Endothelial cell (in vitro differentiated cells): Measurements from ENCODE around the gene HIVEP2. TPM values are rescaled to one million over a fixed set of nuclear protein-coding genes. Genes with fewer than 3 reads are reported as not detected.

ENCODE experiments used
- DNase-seq: peaks from one replicate; pipeline ENCODE4 v3.0.0; 2021; ENCODE audit warnings: low spot score
- H3K27ac Mint-ChIP-seq: one replicate; pipeline ENCODE4 v1.8.0; 2021; ENCODE audit warnings: mixed read lengths, inconsistent platforms; ENCODE audit not compliant: unreplicated experiment
- H3K27me3 Mint-ChIP-seq: one replicate; pipeline ENCODE4 v1.8.0; 2021; ENCODE audit warnings: mild to moderate bottlenecking, moderate library complexity, mixed read lengths, inconsistent platforms; ENCODE audit not compliant: unreplicated experiment
- H3K36me3 Mint-ChIP-seq: one replicate; pipeline ENCODE4 v1.8.0; 2021; ENCODE audit warnings: mild to moderate bottlenecking, low read depth, mixed read lengths, inconsistent platforms; ENCODE audit not compliant: unreplicated experiment
- H3K4me1 Mint-ChIP-seq: one replicate; pipeline ENCODE4 v1.8.0; 2021; ENCODE audit warnings: mild to moderate bottlenecking, mixed read lengths, inconsistent platforms; ENCODE audit not compliant: unreplicated experiment
- H3K4me3 Mint-ChIP-seq: one replicate; pipeline ENCODE4 v1.8.0; 2021; ENCODE audit warnings: mild to moderate bottlenecking, mixed read lengths, inconsistent platforms; ENCODE audit not compliant: unreplicated experiment
- H3K9me3 Mint-ChIP-seq: one replicate; pipeline ENCODE4 v1.8.0; 2021; ENCODE audit warnings: mixed read lengths, inconsistent platforms; ENCODE audit not compliant: unreplicated experiment
- total RNA-seq: library from RNA; stranded (reverse); fragmentation: NEBNext Ultra II Directional; extraction: Animal tissue kit (Norgen Biotek cat#: 25700); gene quantifications from one replicate; pipeline ENCODE4 v1.2.1, GENCODE V29; 2021; ENCODE audit not compliant: unreplicated experiment
- TF ChIP-seq, protein P1 (sequence below): fragments of 200-600 bp; sonication (generic); IDR thresholded peaks from one replicate; pipeline ENCODE4 v1.5.0; 2021; ENCODE audit warnings: antibody characterized with exemption; ENCODE audit not compliant: unreplicated experiment

HIVEP2 gene
- total RNA-seq, 1 donor from 2014 or later = 15.6 TPM

DNA sequence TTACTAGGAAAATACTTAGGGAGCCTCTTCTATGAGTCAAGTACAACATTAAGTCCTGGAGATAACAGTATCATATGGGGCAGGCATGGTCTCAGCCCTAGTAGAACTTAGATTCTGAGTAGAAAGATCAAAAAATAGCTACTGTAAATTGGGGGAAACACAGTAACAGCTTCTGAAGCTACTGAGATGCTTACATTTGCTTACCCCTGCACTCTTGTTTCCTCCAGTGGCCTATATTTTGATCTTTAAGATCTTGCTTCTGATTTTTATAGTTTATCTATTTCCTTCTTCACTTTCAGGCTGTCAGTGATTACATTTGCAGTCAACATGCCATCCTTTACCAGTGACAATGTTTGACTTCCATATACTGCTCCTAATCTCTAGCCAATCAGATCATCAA lies 35.3 kb downstream of the HIVEP2 start:
- Mint-ChIP-seq H3K27ac (no peak overlapping the region), H3K27me3 (peaks cover 2% of the 10 kb centered on the region), H3K4me3 (no peak overlapping the region), H3K4me1 (peaks cover 2% of the 10 kb centered on the region), H3K9me3 (no peaks in the 10 kb centered on the region), H3K36me3 (peaks cover 15% of the 10 kb centered on the region)
- TF ChIP-seq, protein P1, sequence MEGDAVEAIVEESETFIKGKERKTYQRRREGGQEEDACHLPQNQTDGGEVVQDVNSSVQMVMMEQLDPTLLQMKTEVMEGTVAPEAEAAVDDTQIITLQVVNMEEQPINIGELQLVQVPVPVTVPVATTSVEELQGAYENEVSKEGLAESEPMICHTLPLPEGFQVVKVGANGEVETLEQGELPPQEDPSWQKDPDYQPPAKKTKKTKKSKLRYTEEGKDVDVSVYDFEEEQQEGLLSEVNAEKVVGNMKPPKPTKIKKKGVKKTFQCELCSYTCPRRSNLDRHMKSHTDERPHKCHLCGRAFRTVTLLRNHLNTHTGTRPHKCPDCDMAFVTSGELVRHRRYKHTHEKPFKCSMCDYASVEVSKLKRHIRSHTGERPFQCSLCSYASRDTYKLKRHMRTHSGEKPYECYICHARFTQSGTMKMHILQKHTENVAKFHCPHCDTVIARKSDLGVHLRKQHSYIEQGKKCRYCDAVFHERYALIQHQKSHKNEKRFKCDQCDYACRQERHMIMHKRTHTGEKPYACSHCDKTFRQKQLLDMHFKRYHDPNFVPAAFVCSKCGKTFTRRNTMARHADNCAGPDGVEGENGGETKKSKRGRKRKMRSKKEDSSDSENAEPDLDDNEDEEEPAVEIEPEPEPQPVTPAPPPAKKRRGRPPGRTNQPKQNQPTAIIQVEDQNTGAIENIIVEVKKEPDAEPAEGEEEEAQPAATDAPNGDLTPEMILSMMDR = no peak
- DNase-seq = no peak

DNA sequence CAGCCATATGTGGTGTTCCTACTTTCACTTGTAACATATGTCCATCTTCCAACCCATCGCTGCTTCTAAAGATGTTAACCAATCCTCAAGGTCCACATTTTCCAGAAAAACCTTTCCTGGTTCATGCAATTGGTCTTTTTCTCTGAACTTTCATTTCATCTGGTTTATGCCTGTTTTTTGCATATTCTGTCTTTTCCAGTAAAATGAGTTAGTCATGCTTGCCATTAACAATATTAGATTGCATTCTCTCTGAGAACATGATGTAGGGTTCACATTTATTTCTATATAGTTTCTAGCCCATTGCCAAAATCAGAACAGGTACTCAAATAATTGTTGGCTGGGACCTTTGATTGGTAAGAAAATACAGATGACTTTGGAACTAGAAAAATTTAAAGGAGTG lies 36.7 kb downstream of the HIVEP2 start:
- Mint-ChIP-seq H3K9me3 (no peaks in the 10 kb centered on the region), H3K27me3 (no peaks in the 10 kb centered on the region), H3K27ac (no peak overlapping the region), H3K36me3 (peaks cover 11% of the 10 kb centered on the region), H3K4me1 (peaks cover 2% of the 10 kb centered on the region), H3K4me3 (no peak overlapping the region)
- TF ChIP-seq, protein P1 = no peak
- DNase-seq = no peak

- TF ChIP-seq, protein P1 = no peak
- no peaks in the 10 kb centered on the region for H3K9me3 Mint-ChIP-seq
- H3K27ac Mint-ChIP-seq = no peak overlapping the region
- DNase-seq = no peak
- H3K4me1 Mint-ChIP-seq = peaks cover 8% of the 10 kb centered on the region
- no peaks in the 10 kb centered on the region for H3K27me3 Mint-ChIP-seq
- peaks cover 4% of the 10 kb centered on the region for H3K36me3 Mint-ChIP-seq
- no peak overlapping the region for H3K4me3 Mint-ChIP-seq
These were observed 37.4 kb downstream of the HIVEP2 start for GRCh38 chr6:142907544-142907943.

- TF ChIP-seq, protein P1 = no peak
- Mint-ChIP-seq H3K9me3 (no peaks in the 10 kb centered on the region), H3K4me1 (peaks cover 7% of the 10 kb centered on the region), H3K27me3 (no peaks in the 10 kb centered on the region), H3K36me3 (no peaks in the 10 kb centered on the region), H3K4me3 (no peak overlapping the region), H3K27ac (no peak overlapping the region)
- DNase-seq = no peak
These were observed 38.0 kb downstream of the HIVEP2 start for GRCh38 chr6:142906945-142907470.

DNA sequence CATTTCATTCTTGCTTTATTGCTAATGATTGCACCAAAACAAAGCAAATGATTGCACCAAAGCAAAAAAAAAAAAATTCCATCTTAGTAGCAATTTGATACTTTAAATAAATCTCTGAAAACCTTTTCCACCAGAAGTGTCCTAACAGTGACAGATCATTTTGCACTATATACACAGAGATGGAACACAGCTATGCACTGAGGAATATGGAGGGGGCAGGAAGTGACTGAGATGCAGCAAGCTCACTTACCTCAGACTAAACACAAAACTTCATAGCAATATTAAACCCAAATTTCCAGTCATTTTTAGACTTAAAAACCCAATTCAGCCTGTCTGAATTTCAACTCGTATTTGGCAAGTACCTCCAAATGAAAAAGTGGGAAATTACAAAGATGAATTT lies 41.2 kb downstream of the HIVEP2 start:
- Mint-ChIP-seq H3K4me1 (peaks cover 7% of the 10 kb centered on the region), H3K27me3 (no peaks in the 10 kb centered on the region), H3K9me3 (no peaks in the 10 kb centered on the region), H3K27ac (no peak overlapping the region), H3K4me3 (no peak overlapping the region), H3K36me3 (no peaks in the 10 kb centered on the region)
- TF ChIP-seq, protein P1 = no peak
- DNase-seq = no peak
